HG02759 (cell line): ENCODE data around the gene ZNF564.
"Not testable (repeated sequence)": the region's sequence is repeated elsewhere in the genome, so short reads cannot be mapped to it uniquely, and the experiment has no call there.

Experiments used
- ATAC-seq: cut with Tn5 transposase; IDR thresholded peaks from one replicate; pipeline ENCODE4 v1.9.1; 2021; ENCODE audit warnings: mild to moderate bottlenecking, moderate library complexity; ENCODE audit not compliant: unreplicated experiment

Gene ZNF564

GRCh38 chr19:12497032-12497431 lies 54.2 kb downstream of the ZNF564 start:
- no peak for ATAC-seq

- ATAC-seq = no peak
Observed at GRCh38 chr19:12496480-12496879, 54.8 kb downstream of the ZNF564 start.

GRCh38 chr19:12495002-12495802 lies 56.1 kb downstream of the ZNF564 start:
- peak; percentile 82 for ATAC-seq

GRCh38 chr19:12494260-12494860 lies 56.9 kb downstream of the ZNF564 start:
- ATAC-seq = no peak

- ATAC-seq = not testable (repeated sequence)
Observed at GRCh38 chr19:12486265-12486783, 65.0 kb downstream of the ZNF564 start.

GRCh38 chr19:12485571-12485970 lies 65.7 kb downstream of the ZNF564 start:
- no peak for ATAC-seq

- peak; percentile 6 for ATAC-seq
Observed at GRCh38 chr19:12485052-12485416, 66.2 kb downstream of the ZNF564 start.

GRCh38 chr19:12484371-12485051 lies 66.8 kb downstream of the ZNF564 start, which contains the start of gene ZNF709:
ZNF709 (minus strand) TSS chr19:12484816; CDS start chr19:12484657, 159 bp downstream.
- peak; percentile 95 for ATAC-seq

GRCh38 chr19:12484011-12484370 lies 67.3 kb downstream of the ZNF564 start:
- ATAC-seq = no peak

- ATAC-seq = no peak
Observed at GRCh38 chr19:12482509-12482886, 68.8 kb downstream of the ZNF564 start.

GRCh38 chr19:12481781-12482508 lies 69.3 kb downstream of the ZNF564 start:
- ATAC-seq = no peak

GRCh38 chr19:12478234-12478941 lies 72.9 kb downstream of the ZNF564 start:
- no peak for ATAC-seq
